ENCODE data around the gene CEP170. TPM values are rescaled to one million over a fixed set of nuclear protein-coding genes. Genes with fewer than 3 reads are reported as not detected.
"Not testable (repeated sequence)": the region's sequence is repeated elsewhere in the genome, so short reads cannot be mapped to it uniquely, and the experiment has no call there.

The CEP170 gene
- total RNA-seq, 2 donors from 2014 or later: 59.8 to 74.3 TPM

- H3K4me3 ChIP-seq: no peak overlapping the region
- H3K9me3 ChIP-seq: no peaks in the 10 kb centered on the region
- H3K4me1 ChIP-seq (ENCODE audit: control insufficient read depth in 1 of 2, low read depth in 2 of 2): peaks cover 20 to 22% of the 10 kb centered on the region in 2 donors
- ATAC-seq (ENCODE audit: insufficient number of reproducible peaks, low FRiP score, low read depth) (peak; percentile 43), DNase-seq (ENCODE audit: low spot score) (no peak)
- no peak overlapping the region for H3K27ac ChIP-seq
- TF ChIP-seq, protein P1, sequence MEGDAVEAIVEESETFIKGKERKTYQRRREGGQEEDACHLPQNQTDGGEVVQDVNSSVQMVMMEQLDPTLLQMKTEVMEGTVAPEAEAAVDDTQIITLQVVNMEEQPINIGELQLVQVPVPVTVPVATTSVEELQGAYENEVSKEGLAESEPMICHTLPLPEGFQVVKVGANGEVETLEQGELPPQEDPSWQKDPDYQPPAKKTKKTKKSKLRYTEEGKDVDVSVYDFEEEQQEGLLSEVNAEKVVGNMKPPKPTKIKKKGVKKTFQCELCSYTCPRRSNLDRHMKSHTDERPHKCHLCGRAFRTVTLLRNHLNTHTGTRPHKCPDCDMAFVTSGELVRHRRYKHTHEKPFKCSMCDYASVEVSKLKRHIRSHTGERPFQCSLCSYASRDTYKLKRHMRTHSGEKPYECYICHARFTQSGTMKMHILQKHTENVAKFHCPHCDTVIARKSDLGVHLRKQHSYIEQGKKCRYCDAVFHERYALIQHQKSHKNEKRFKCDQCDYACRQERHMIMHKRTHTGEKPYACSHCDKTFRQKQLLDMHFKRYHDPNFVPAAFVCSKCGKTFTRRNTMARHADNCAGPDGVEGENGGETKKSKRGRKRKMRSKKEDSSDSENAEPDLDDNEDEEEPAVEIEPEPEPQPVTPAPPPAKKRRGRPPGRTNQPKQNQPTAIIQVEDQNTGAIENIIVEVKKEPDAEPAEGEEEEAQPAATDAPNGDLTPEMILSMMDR (IDR thresholded peaks at IDR 0.05): no peak
- H3K27me3 ChIP-seq (replicated peaks; ENCODE audit: insufficient read depth): no peaks in the 10 kb centered on the region
- no peaks in the 10 kb centered on the region for H3K36me3 ChIP-seq
These were observed 41.9 kb downstream of the CEP170 start for GRCh38 chr1:243213045-243213787.

DNA sequence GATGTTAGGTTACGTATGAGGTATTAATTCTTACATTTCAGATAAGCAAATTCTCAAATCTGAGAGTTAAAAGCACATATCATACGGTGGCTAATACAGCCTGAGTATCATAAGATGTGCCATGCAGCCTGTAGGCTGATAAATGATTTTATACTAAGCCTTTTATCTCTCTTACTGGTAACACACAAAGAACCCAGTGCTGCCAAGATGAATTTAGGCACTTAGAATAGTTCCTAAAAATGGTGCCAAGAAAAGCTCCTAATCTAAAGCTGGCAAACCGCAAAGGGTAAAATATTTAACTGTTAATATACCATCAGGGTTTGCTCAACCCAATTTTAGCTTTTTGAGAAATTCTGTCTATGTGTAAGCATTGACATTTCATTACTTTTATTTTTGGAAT, 43.1 kb downstream of the CEP170 start:
- not testable (repeated sequence) for H3K27me3 ChIP-seq (replicated peaks; ENCODE audit: insufficient read depth); H3K27ac ChIP-seq; DNase-seq (ENCODE audit: low spot score); H3K4me3 ChIP-seq; H3K36me3 ChIP-seq; H3K9me3 ChIP-seq; ATAC-seq (ENCODE audit: insufficient number of reproducible peaks, low FRiP score, low read depth)
- H3K4me1 ChIP-seq (ENCODE audit: control insufficient read depth in 1 of 2, low read depth in 2 of 2): peaks cover 17 to 20% of the 10 kb centered on the region in 2 donors

- not testable (repeated sequence) for H3K27me3 ChIP-seq (replicated peaks; ENCODE audit: insufficient read depth); DNase-seq (ENCODE audit: low spot score); H3K4me3 ChIP-seq; H3K4me1 ChIP-seq (ENCODE audit: control insufficient read depth in 1 of 2, low read depth in 2 of 2); H3K9me3 ChIP-seq; H3K36me3 ChIP-seq
- ATAC-seq (ENCODE audit: insufficient number of reproducible peaks, low FRiP score, low read depth): peak; percentile 99
- peak overlapping the region in 1 of 2 donors; percentile 5 for H3K27ac ChIP-seq
These were observed 50.0 kb downstream of the CEP170 start for GRCh38 chr1:243205026-243205501.

DNA sequence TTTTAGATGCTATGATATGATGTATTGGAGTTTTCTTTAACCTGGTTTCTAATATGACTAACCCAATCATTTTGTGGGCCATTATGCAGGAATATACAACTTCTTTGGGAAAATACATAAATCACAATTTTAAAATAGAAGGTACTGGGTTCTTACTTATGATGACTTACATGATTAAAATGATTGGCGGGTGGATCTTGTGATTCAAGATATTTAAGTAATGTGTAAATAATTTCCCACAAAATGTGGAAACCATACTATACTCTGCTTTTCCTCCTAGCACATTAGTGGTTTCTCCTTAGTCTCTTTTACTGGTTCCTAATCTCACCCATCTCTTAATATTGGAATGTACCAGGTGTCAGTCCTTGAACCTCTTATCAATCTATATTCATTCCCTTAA, 50.7 kb downstream of the CEP170 start:
- H3K9me3 ChIP-seq; H3K4me3 ChIP-seq; H3K27me3 ChIP-seq (replicated peaks; ENCODE audit: insufficient read depth); H3K4me1 ChIP-seq (ENCODE audit: control insufficient read depth in 1 of 2, low read depth in 2 of 2); DNase-seq (ENCODE audit: low spot score); H3K27ac ChIP-seq; H3K36me3 ChIP-seq; ATAC-seq (ENCODE audit: insufficient number of reproducible peaks, low FRiP score, low read depth): not testable (repeated sequence)

DNA sequence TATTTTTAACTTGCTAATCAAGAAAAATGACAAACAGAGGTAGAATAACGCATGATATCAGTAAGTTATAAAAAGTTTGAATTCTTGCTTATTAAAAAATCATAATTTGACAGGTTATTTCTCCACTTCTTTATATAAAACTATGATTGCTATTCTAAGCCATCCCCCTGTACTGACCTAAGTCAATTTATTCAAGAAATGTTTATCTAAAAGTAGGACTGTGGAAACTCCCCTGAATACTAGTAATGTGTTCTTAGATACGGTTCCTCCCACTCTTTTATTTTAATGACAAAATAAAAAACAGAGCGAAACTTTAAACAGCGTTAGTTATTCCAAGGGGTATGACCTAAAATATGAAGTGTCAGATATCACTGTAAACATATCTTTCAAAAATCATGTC, 51.9 kb downstream of the CEP170 start:
- not testable (repeated sequence) for H3K4me3 ChIP-seq; H3K36me3 ChIP-seq; ATAC-seq (ENCODE audit: insufficient number of reproducible peaks, low FRiP score, low read depth); DNase-seq (ENCODE audit: low spot score); H3K9me3 ChIP-seq; H3K27me3 ChIP-seq (replicated peaks; ENCODE audit: insufficient read depth); H3K4me1 ChIP-seq (ENCODE audit: control insufficient read depth in 1 of 2, low read depth in 2 of 2)
- peak overlapping the region in 1 of 2 donors; percentile 41 for H3K27ac ChIP-seq

DNA sequence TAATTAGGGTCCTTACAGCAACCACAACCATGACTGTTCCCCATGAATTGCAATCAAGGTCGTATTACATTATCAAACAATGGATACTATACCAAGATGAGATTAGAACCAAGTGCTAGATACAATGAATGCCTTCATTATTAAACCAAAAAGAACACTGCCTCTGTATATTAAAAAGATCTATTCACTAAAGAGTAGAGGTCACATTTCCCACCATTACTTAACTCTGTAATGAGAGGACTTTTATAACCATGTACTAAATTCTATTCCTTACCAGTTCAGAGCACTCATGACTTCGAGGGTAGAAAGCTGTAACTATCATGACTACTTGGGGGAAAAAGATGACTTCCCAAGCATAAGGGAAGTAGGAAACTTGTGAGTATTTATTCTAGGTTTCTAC, 53.8 kb downstream of the CEP170 start:
- not testable (repeated sequence) for H3K27me3 ChIP-seq (replicated peaks; ENCODE audit: insufficient read depth); H3K36me3 ChIP-seq; H3K4me1 ChIP-seq (ENCODE audit: control insufficient read depth in 1 of 2, low read depth in 2 of 2); H3K4me3 ChIP-seq; H3K27ac ChIP-seq; H3K9me3 ChIP-seq; ATAC-seq (ENCODE audit: insufficient number of reproducible peaks, low FRiP score, low read depth); DNase-seq (ENCODE audit: low spot score)

DNA sequence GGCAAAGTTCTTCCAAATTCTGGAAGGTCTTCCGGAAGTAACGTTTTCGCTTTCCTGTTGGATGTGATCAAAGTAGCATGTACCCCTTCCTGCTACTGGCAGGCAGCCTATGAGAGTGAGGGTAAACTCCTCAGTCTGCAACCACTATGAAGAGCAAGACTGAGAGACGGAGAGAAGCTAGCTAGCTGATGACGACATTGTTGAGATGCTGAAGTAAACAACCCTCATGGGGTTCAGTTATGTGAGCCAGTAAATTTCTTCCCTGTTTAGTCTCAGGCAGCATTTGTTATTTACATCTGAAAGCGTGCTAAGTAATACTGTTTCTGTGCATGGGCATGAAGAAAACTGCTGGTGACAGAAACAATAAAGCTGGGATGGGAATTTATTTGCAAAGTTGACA, 57.6 kb downstream of the CEP170 start:
- H3K27ac ChIP-seq; H3K9me3 ChIP-seq; H3K4me1 ChIP-seq (ENCODE audit: control insufficient read depth in 1 of 2, low read depth in 2 of 2); H3K4me3 ChIP-seq; ATAC-seq (ENCODE audit: insufficient number of reproducible peaks, low FRiP score, low read depth); H3K27me3 ChIP-seq (replicated peaks; ENCODE audit: insufficient read depth); H3K36me3 ChIP-seq; DNase-seq (ENCODE audit: low spot score): not testable (repeated sequence)

GRCh38 chr1:243193330-243193729, 61.8 kb downstream of the CEP170 start:
- H3K36me3 ChIP-seq; DNase-seq (ENCODE audit: low spot score); H3K27ac ChIP-seq; H3K9me3 ChIP-seq; H3K4me1 ChIP-seq (ENCODE audit: control insufficient read depth in 1 of 2, low read depth in 2 of 2); H3K27me3 ChIP-seq (replicated peaks; ENCODE audit: insufficient read depth); H3K4me3 ChIP-seq; ATAC-seq (ENCODE audit: insufficient number of reproducible peaks, low FRiP score, low read depth): not testable (repeated sequence)

DNA sequence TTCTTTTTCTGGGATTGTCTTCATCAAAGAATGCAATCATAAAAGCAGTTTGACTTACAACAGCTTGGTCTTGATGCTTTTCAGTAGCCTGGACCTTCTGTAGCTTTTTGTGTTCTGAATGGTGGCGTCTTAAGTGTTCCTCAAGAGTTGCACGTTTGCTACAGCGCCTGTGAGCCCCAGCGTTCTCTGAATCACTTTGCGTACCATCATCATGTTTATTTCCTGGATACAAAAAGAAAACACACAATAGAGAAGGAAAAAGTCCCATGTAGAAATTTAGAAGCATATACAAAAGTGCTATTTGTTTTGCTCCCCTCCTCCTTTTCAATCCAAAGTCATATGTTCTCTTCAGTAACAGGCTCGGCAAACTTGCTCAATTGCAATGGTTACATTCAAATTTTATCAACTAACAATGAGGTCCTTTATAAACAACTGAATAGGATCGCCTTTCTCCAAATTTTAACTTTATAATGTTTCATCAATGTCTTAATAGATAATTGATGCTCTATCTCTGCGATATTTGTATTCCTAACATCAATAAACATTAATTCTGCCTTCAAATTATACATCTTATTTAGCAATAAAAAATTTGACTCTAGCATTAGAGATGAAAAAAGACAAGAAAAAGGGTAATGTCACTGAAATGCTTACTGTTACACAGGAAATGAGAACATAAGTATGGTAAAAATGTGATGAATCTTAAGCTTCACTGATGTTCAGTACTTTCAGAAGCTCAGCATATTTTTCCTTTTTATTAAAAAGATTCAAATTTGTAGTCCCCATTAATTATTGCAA, 68.7 kb downstream of the CEP170 start:
- not testable (repeated sequence) for ATAC-seq (ENCODE audit: insufficient number of reproducible peaks, low FRiP score, low read depth); H3K4me3 ChIP-seq; H3K36me3 ChIP-seq; H3K27ac ChIP-seq; H3K4me1 ChIP-seq (ENCODE audit: control insufficient read depth in 1 of 2, low read depth in 2 of 2); H3K27me3 ChIP-seq (replicated peaks; ENCODE audit: insufficient read depth); DNase-seq (ENCODE audit: low spot score); H3K9me3 ChIP-seq

GRCh38 chr1:243184787-243185186, 70.3 kb downstream of the CEP170 start:
- not testable (repeated sequence) for H3K27ac ChIP-seq; H3K36me3 ChIP-seq; ATAC-seq (ENCODE audit: insufficient number of reproducible peaks, low FRiP score, low read depth); H3K4me3 ChIP-seq; DNase-seq (ENCODE audit: low spot score); H3K27me3 ChIP-seq (replicated peaks; ENCODE audit: insufficient read depth); H3K4me1 ChIP-seq (ENCODE audit: control insufficient read depth in 1 of 2, low read depth in 2 of 2); H3K9me3 ChIP-seq

- not testable (repeated sequence) for DNase-seq (ENCODE audit: low spot score); H3K4me1 ChIP-seq (ENCODE audit: control insufficient read depth in 1 of 2, low read depth in 2 of 2); ATAC-seq (ENCODE audit: insufficient number of reproducible peaks, low FRiP score, low read depth); H3K9me3 ChIP-seq; H3K36me3 ChIP-seq; H3K27me3 ChIP-seq (replicated peaks; ENCODE audit: insufficient read depth); H3K27ac ChIP-seq; H3K4me3 ChIP-seq
These were observed 71.4 kb downstream of the CEP170 start for GRCh38 chr1:243183661-243184060.
